ENCODE results near the gene ZNF512B.
"Not testable (repeated sequence)": the region's sequence is repeated elsewhere in the genome, so short reads cannot be mapped to it uniquely, and the experiment has no call there.

The ZNF512B gene

GRCh38 chr20:63978319-63979228 is 8.8 kb upstream of the ZNF512B start:
- peak; percentile 29 for DNase-seq

- peak; percentile 67 for DNase-seq
These were observed 8.1 kb upstream of the ZNF512B start for GRCh38 chr20:63977739-63978276.

GRCh38 chr20:63976980-63977738 is 7.4 kb upstream of the ZNF512B start:
- DNase-seq: no peak

- not testable (repeated sequence) for DNase-seq
These were observed 6.8 kb upstream of the ZNF512B start for GRCh38 chr20:63976511-63976910.

GRCh38 chr20:63974402-63975200 is 4.9 kb upstream of the ZNF512B start:
- no peak for DNase-seq

- DNase-seq: peak; percentile 87
These were observed 4.1 kb upstream of the ZNF512B start for GRCh38 chr20:63973636-63974401.

- DNase-seq: no peak
These were observed 3.4 kb upstream of the ZNF512B start for GRCh38 chr20:63973160-63973479.

- no peak for DNase-seq
These were observed 2.8 kb upstream of the ZNF512B start for GRCh38 chr20:63972312-63973159.

- not testable (repeated sequence) for DNase-seq
These were observed 2.2 kb upstream of the ZNF512B start for GRCh38 chr20:63971960-63972311.

- no peak for DNase-seq
These were observed 1.1 kb upstream of the ZNF512B start for GRCh38 chr20:63970714-63971431.

GRCh38 chr20:63968928-63969760 is 586 bp downstream of the ZNF512B start:
- DNase-seq: no peak

GRCh38 chr20:63968136-63968927 is 1.4 kb downstream of the ZNF512B start:
- no peak for DNase-seq

GRCh38 chr20:63967330-63968135 is 2.2 kb downstream of the ZNF512B start:
- no peak for DNase-seq

GRCh38 chr20:63966944-63967322 is 2.8 kb downstream of the ZNF512B start:
- DNase-seq: no peak

GRCh38 chr20:63966172-63966943 is 3.4 kb downstream of the ZNF512B start:
- no peak for DNase-seq

- no peak for DNase-seq
These were observed 5.3 kb downstream of the ZNF512B start for GRCh38 chr20:63964412-63964811.

- DNase-seq: no peak
These were observed 5.9 kb downstream of the ZNF512B start for GRCh38 chr20:63963784-63964301.

Data from inflammatory macrophage treated with lipopolysaccharide for 4 hours (primary cell).